Testis (tissue), 3 donors: ENCODE results near the gene ZNF423. TPM values are rescaled to one million over a fixed set of nuclear protein-coding genes. Genes with fewer than 3 reads are reported as not detected.

Source experiments
- DNase-seq: peaks from one replicate; pipeline ENCODE4 v3.0.0-alpha.2; 2019
- H3K27ac ChIP-seq, 2 donors: fragments of 200-600 bp; sonication (generic); one replicate each; pipeline ENCODE4 v1.5.1; 2019
- H3K27me3 ChIP-seq: fragments of 200-600 bp; sonication (generic); one replicate; pipeline ENCODE4 v1.5.1; 2019
- H3K36me3 ChIP-seq: fragments of 200-600 bp; sonication (generic); one replicate; pipeline ENCODE4 v1.5.1; 2017; ENCODE audit warnings: low read depth; ENCODE audit errors: missing control alignments
- H3K4me1 ChIP-seq: fragments of 200-600 bp; sonication (generic); one replicate; pipeline ENCODE4 v1.5.1; 2019
- H3K4me3 ChIP-seq, 2 donors: fragments of 200-600 bp; sonication (generic); one replicate each; pipeline ENCODE4 v1.5.1; 2017 to 2019
- H3K9me3 ChIP-seq: fragments of 200-600 bp; sonication (generic); one replicate; pipeline ENCODE4 v1.5.1; 2017
- CTCF ChIP-seq, 3 experiments: fragments of 450-650 bp in 2 of 3; fragments of 200-600 bp in 1 of 3; sonication (generic) in 1 of 3; IDR thresholded peaks; one replicate each; pipeline ENCODE4 v1.5.1; 2016 to 2019; ENCODE audit warnings: antibody characterized with exemption in 3 of 3, mild to moderate bottlenecking in 2 of 3, moderate library complexity in 1 of 3
- POLR2A ChIP-seq: fragments of 450-650 bp; IDR thresholded peaks from one replicate; pipeline ENCODE4 v1.6.1; 2017; ENCODE audit warnings: antibody characterized with exemption, mild to moderate bottlenecking, moderate library complexity
- WGBS, 2 donors: methylation state at CpG; one replicate each; pipeline ENCODE4 v1.1.5; 2018; 5-methylcytosine and 5-hydroxymethylcytosine counted together
- intact Hi-C: fragments of 100-400 bp; cut with DNase I; formaldehyde crosslinking; loops from one replicate; pipeline ENCODE4 v1.15.1; 2023; ENCODE audit warnings: low total_unique reads
- polyA plus RNA-seq: library from polyadenylated mRNA; stranded (reverse); fragments of 350-450 nt; fragmentation: Illumina TruSeq; extraction: RNeasy Lipid Tissue Mini Kit (QIAGEN cat#74804); gene quantifications from one replicate; pipeline ENCODE4 v1.2.3, GENCODE V29; 2014; ENCODE audit warnings: low read depth, low replicate concordance; ENCODE audit not compliant: insufficient read depth
- total RNA-seq, 2 donors: library from RNA; depleted of rRNA; stranded (reverse); fragments of >200 nt; gene quantifications; one replicate each; pipeline ENCODE4 v1.2.3, GENCODE V29; 2016

Gene ZNF423
- total and polyA plus RNA-seq, 3 donors from 2014 or later, result 8.9 to 19.0 (median 12.1) TPM

- no peaks in the 10 kb centered on the region for H3K36me3 ChIP-seq
- DNase-seq, result no peak
- H3K9me3 ChIP-seq, result no peaks in the 10 kb centered on the region
- no peak overlapping the region for H3K27ac ChIP-seq
- H3K27me3 ChIP-seq, result no peaks in the 10 kb centered on the region
- intact Hi-C loops, result no loop called here
- H3K4me3 ChIP-seq, result no peak overlapping the region
- TF ChIP-seq CTCF (IDR thresholded peaks at IDR 0.05) (no peak), POLR2A (no peak)
- H3K4me1 ChIP-seq, result no peaks in the 10 kb centered on the region
- 67 to 82% methylated on average over 5 of the region's 5 CpGs for WGBS, 2 donors
Measured at GRCh38 chr16:49649013-49649765, 206.7 kb downstream of the ZNF423 start.

GRCh38 chr16:49647673-49648072, 208.2 kb downstream of the ZNF423 start:
- no peaks in the 10 kb centered on the region for H3K4me1 ChIP-seq
- no peaks in the 10 kb centered on the region for H3K27me3 ChIP-seq
- H3K9me3 ChIP-seq, result no peaks in the 10 kb centered on the region
- no peak for TF ChIP-seq CTCF (IDR thresholded peaks at IDR 0.05)
- no peak for TF ChIP-seq POLR2A
- WGBS, 2 donors, result 75 to 76% methylated on average over 2 of the region's 2 CpGs
- H3K36me3 ChIP-seq, result no peaks in the 10 kb centered on the region
- no peak overlapping the region for H3K4me3 ChIP-seq
- no peak overlapping the region for H3K27ac ChIP-seq
- DNase-seq, result no peak
- intact Hi-C loops, result no loop called here

- Histone ChIP-seq H3K27ac (no peak overlapping the region), H3K9me3 (no peaks in the 10 kb centered on the region), H3K27me3 (no peaks in the 10 kb centered on the region), H3K4me3 (no peak overlapping the region), H3K4me1 (peaks cover 10% of the 10 kb centered on the region), H3K36me3 (no peaks in the 10 kb centered on the region)
- no peak for DNase-seq
- WGBS, 2 donors, result 96 to 100% methylated on average over 1 of the region's 1 CpG
- intact Hi-C loops, result no loop called here
- no peak for TF ChIP-seq POLR2A
- no peak for TF ChIP-seq CTCF (IDR thresholded peaks at IDR 0.05)
Measured at GRCh38 chr16:49645263-49645662, 210.6 kb downstream of the ZNF423 start.

- intact Hi-C loops, result no loop called here
- Histone ChIP-seq H3K27ac (no peak overlapping the region), H3K36me3 (no peaks in the 10 kb centered on the region), H3K27me3 (no peaks in the 10 kb centered on the region), H3K4me1 (peaks cover 22% of the 10 kb centered on the region), H3K9me3 (no peaks in the 10 kb centered on the region), H3K4me3 (no peak overlapping the region)
- WGBS, 2 donors, result 48 to 60% methylated on average over 4 of the region's 4 CpGs
- no peak for DNase-seq
- TF ChIP-seq POLR2A (no peak), CTCF (IDR thresholded peaks at IDR 0.05) (no peak)
Measured at GRCh38 chr16:49644145-49644463, 211.8 kb downstream of the ZNF423 start.
